ENCODE results near the gene MPZL2. TPM values are rescaled to one million over a fixed set of nuclear protein-coding genes. Genes with fewer than 3 reads are reported as not detected.

The MPZL2 gene
- total RNA-seq, 1 experiment from 2014 or later = 1.8 TPM

GRCh38 chr11:118241764-118242098 is 22.4 kb downstream of the MPZL2 start:
- H3K27ac ChIP-seq (ENCODE audit: low read length) = no peak overlapping the region
- peaks cover 8% of the 10 kb centered on the region for H3K27me3 ChIP-seq (ENCODE audit: control insufficient read depth, insufficient read depth, low read length)
- no peak overlapping the region for H3K4me3 ChIP-seq (ENCODE audit: low read depth in 2 of 2, low read length in 2 of 2)
- POLR2A ChIA-PET = no interaction called here
- in situ Hi-C loops (cut with HindIII; ENCODE audit: low pct_unique_long_range_greater_than_20kb, low sequenced_read_pairs) = no loop called here
- no TSS peak for BruUV-seq (replicated peaks)
- no peaks in the 10 kb centered on the region for H3K9me3 ChIP-seq (ENCODE audit: control insufficient read depth, insufficient read depth, low read depth, low read length)
- no peak for ATAC-seq
- TF ChIP-seq REST (IDR thresholded peaks at IDR 0.05; ENCODE audit: insufficient read depth in 1 of 2, low read depth in 2 of 2, low read length in 1 of 2) (no peak), CTCF (IDR thresholded peaks at IDR 0.05) (no peak), SIN3A (IDR thresholded peaks at IDR 0.05; ENCODE audit: borderline replicate concordance, insufficient read depth, low read depth, low read length) (no peak), TCF7L2 (IDR thresholded peaks at IDR 0.05; ENCODE audit: low read depth, low read length) (no peak), POLR2AphosphoS5 (IDR thresholded peaks at IDR 0.05; ENCODE audit: low read depth, low read length) (no peak)
- CTCF ChIA-PET = no interaction called here
- intact Hi-C loops (cut with micrococcal nuclease; ENCODE audit: unreplicated experiment) = no loop called here
- H3K4me1 ChIP-seq (ENCODE audit: control insufficient read depth, insufficient read depth, low read length) = no peaks in the 10 kb centered on the region
- DNase-seq (ENCODE audit: low read depth, low spot score) = no peak
- H3K36me3 ChIP-seq (ENCODE audit: control insufficient read depth, insufficient read depth, low read length) = no peaks in the 10 kb centered on the region

- Histone ChIP-seq H3K27me3 (ENCODE audit: control insufficient read depth, insufficient read depth, low read length) (peaks cover 8% of the 10 kb centered on the region), H3K4me1 (ENCODE audit: control insufficient read depth, insufficient read depth, low read length) (no peaks in the 10 kb centered on the region), H3K9me3 (ENCODE audit: control insufficient read depth, insufficient read depth, low read depth, low read length) (no peaks in the 10 kb centered on the region), H3K4me3 (ENCODE audit: low read depth in 2 of 2, low read length in 2 of 2) (no peak overlapping the region), H3K36me3 (ENCODE audit: control insufficient read depth, insufficient read depth, low read length) (no peaks in the 10 kb centered on the region), H3K27ac (ENCODE audit: low read length) (no peak overlapping the region)
- ATAC-seq (peak; percentile 65; the same call in 1 of the 2 replicates), DNase-seq (ENCODE audit: low read depth, low spot score) (no peak)
- BruUV-seq (replicated peaks) = no TSS peak
- in situ Hi-C loops (cut with HindIII; ENCODE audit: low pct_unique_long_range_greater_than_20kb, low sequenced_read_pairs) = no loop called here
- TF ChIP-seq POLR2AphosphoS5 (IDR thresholded peaks at IDR 0.05; ENCODE audit: low read depth, low read length) (no peak), SIN3A (IDR thresholded peaks at IDR 0.05; ENCODE audit: borderline replicate concordance, insufficient read depth, low read depth, low read length) (no peak), REST (IDR thresholded peaks at IDR 0.05; ENCODE audit: insufficient read depth in 1 of 2, low read depth in 2 of 2, low read length in 1 of 2) (no peak), TCF7L2 (IDR thresholded peaks at IDR 0.05; ENCODE audit: low read depth, low read length) (no peak), CTCF (IDR thresholded peaks at IDR 0.05) (no peak)
- POLR2A ChIA-PET = no interaction called here
- intact Hi-C loops (cut with micrococcal nuclease; ENCODE audit: unreplicated experiment) = no loop called here
- CTCF ChIA-PET = no interaction called here
Observed at GRCh38 chr11:118240999-118241763, 22.9 kb downstream of the MPZL2 start.

Data from Panc1 (cell line).